GM23338 (cell line): ENCODE results near the gene ADAM11.

Source experiments
- EZH2 ChIP-seq: fragments of 200-600 bp; sonication (generic); IDR thresholded peaks from one replicate; pipeline ENCODE4 v1.8.0; 2017; ENCODE audit warnings: antibody characterized with exemption, mild to moderate bottlenecking, low read depth; ENCODE audit not compliant: unreplicated experiment
- EZH2phosphoT487 ChIP-seq: fragments of 200-600 bp; sonication (generic); IDR thresholded peaks from one replicate; pipeline ENCODE4 v1.8.1; 2018; ENCODE audit warnings: antibody characterized with exemption; ENCODE audit not compliant: unreplicated experiment
- POLR2AphosphoS5 ChIP-seq: IDR thresholded peaks from 2 replicates; pipeline ENCODE4 v1.6.1; 2016; ENCODE audit warnings: antibody characterized with exemption, low read depth
- TF ChIP-seq, protein P1 (sequence below), 2 experiments: fragments of 200-600 bp in 1 of 2; sonication (generic) in 1 of 2; conservative IDR thresholded peaks; 2 replicates each; pipeline versions ENCODE4 v1.5.1 to v1.6.1; 2016 to 2017; ENCODE audit warnings: antibody characterized with exemption in 2 of 2, low read depth in 2 of 2, mild to moderate bottlenecking in 2 of 2, moderate library complexity in 1 of 2
- TF ChIP-seq, protein P2 (sequence below): IDR thresholded peaks from one replicate; pipeline ENCODE4 v1.6.1; 2018; ENCODE audit warnings: antibody characterized with exemption; ENCODE audit not compliant: unreplicated experiment

DNA sequence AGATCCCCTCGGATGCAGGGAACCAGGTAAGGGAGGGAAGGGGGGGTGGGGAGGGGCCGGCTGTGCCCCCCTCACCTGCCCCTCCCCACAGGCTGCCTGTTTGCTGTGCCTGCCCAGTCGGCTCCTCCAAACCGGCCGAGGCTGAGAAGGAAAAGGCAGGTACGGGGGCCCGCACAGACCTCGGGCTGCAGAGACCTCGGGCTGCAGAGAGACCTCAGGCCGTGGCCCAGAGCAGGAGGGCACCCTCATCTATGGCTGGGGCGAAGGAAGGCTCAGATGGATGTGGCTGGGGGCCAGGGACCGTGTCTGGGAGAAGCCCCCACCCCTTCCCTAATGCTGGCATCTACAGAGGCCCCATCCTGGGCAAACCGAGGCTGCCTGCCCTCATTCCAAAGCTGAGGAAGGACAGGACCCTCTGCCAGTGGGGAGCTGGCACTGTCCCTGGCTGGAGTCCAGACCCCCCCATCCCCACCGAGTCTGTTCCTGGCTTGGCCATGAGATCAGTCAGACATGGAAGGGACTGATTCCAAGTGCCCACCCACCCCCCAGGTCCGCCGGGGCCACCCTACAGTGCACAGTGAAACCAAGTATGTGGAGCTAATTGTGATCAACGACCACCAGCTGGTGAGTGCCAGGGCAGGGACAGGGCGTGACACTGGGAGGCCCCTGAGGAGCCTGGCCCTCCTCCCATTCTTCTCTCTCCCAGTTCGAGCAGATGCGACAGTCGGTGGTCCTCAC, 13.7 kb downstream of the ADAM11 start:
- TF ChIP-seq, protein P1, sequence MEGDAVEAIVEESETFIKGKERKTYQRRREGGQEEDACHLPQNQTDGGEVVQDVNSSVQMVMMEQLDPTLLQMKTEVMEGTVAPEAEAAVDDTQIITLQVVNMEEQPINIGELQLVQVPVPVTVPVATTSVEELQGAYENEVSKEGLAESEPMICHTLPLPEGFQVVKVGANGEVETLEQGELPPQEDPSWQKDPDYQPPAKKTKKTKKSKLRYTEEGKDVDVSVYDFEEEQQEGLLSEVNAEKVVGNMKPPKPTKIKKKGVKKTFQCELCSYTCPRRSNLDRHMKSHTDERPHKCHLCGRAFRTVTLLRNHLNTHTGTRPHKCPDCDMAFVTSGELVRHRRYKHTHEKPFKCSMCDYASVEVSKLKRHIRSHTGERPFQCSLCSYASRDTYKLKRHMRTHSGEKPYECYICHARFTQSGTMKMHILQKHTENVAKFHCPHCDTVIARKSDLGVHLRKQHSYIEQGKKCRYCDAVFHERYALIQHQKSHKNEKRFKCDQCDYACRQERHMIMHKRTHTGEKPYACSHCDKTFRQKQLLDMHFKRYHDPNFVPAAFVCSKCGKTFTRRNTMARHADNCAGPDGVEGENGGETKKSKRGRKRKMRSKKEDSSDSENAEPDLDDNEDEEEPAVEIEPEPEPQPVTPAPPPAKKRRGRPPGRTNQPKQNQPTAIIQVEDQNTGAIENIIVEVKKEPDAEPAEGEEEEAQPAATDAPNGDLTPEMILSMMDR (conservative IDR thresholded peaks at IDR 0.05; ENCODE audit: low read depth in 2 of 2), result no peak
- TF ChIP-seq EZH2 (no peak), EZH2phosphoT487 (no peak), POLR2AphosphoS5 (no peak)
- TF ChIP-seq, protein P2, sequence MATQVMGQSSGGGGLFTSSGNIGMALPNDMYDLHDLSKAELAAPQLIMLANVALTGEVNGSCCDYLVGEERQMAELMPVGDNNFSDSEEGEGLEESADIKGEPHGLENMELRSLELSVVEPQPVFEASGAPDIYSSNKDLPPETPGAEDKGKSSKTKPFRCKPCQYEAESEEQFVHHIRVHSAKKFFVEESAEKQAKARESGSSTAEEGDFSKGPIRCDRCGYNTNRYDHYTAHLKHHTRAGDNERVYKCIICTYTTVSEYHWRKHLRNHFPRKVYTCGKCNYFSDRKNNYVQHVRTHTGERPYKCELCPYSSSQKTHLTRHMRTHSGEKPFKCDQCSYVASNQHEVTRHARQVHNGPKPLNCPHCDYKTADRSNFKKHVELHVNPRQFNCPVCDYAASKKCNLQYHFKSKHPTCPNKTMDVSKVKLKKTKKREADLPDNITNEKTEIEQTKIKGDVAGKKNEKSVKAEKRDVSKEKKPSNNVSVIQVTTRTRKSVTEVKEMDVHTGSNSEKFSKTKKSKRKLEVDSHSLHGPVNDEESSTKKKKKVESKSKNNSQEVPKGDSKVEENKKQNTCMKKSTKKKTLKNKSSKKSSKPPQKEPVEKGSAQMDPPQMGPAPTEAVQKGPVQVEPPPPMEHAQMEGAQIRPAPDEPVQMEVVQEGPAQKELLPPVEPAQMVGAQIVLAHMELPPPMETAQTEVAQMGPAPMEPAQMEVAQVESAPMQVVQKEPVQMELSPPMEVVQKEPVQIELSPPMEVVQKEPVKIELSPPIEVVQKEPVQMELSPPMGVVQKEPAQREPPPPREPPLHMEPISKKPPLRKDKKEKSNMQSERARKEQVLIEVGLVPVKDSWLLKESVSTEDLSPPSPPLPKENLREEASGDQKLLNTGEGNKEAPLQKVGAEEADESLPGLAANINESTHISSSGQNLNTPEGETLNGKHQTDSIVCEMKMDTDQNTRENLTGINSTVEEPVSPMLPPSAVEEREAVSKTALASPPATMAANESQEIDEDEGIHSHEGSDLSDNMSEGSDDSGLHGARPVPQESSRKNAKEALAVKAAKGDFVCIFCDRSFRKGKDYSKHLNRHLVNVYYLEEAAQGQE, result no peak
